Transverse colon (tissue), 4 donors: ENCODE measurements around the gene SMPX. TPM values are rescaled to one million over a fixed set of nuclear protein-coding genes. Genes with fewer than 3 reads are reported as not detected.
A peak's percentile ranks its signal among the peaks of the same experiment; 100 is the strongest.

Source experiments
- DNase-seq: peaks from one replicate; pipeline ENCODE4 v3.0.0-alpha.2; 2019
- H3K27ac ChIP-seq, 4 donors: fragments of 200-600 bp; sonication (generic); 2 replicates each; pipeline ENCODE4 v1.5.1; 2016 to 2018; ENCODE audit warnings: inconsistent platforms in 4 of 4
- H3K27me3 ChIP-seq: fragments of 200-600 bp; sonication (generic); 2 replicates; pipeline ENCODE4 v1.5.1; 2017; ENCODE audit warnings: inconsistent platforms
- H3K36me3 ChIP-seq, 4 donors: fragments of 200-600 bp; sonication (generic); 2 replicates each; pipeline ENCODE4 v1.5.1; 2017 to 2019; ENCODE audit warnings: inconsistent platforms in 4 of 4
- H3K4me1 ChIP-seq, 4 donors: fragments of 200-600 bp; sonication (generic); 2 replicates each; pipeline ENCODE4 v1.5.1; 2017 to 2020; ENCODE audit warnings: inconsistent platforms in 4 of 4
- H3K4me3 ChIP-seq, 4 donors: fragments of 200-600 bp; sonication (generic); 1 replicate in 1 of 4; 2 replicates in 3 of 4; pipeline versions ENCODE4 v1.5.1 to v1.6.1; 2017 to 2019; ENCODE audit warnings: inconsistent platforms in 4 of 4
- H3K9me3 ChIP-seq, 2 donors: fragments of 200-600 bp; sonication (generic); 2 replicates each; pipeline ENCODE4 v1.5.1; 2017 to 2019; ENCODE audit warnings: inconsistent platforms in 2 of 2
- EP300 ChIP-seq: sonication (generic); formaldehyde crosslinking; IDR thresholded peaks from one replicate; pipeline ENCODE4 v1.6.1; 2017; ENCODE audit warnings: antibody characterized with exemption, low read depth
- POLR2A ChIP-seq: fragments of 450-650 bp; IDR thresholded peaks from one replicate; pipeline ENCODE4 v1.6.1; 2016; ENCODE audit warnings: antibody characterized with exemption, mild to moderate bottlenecking, moderate library complexity
- POLR2AphosphoS5 ChIP-seq, 3 donors: sonication (generic); formaldehyde crosslinking; IDR thresholded peaks; one replicate each; pipeline ENCODE4 v1.6.1; 2016; ENCODE audit warnings: antibody characterized with exemption in 3 of 3
- WGBS, 2 donors: methylation state at CpG; one replicate each; pipeline ENCODE4 v1.1.5; 2018; ENCODE audit warnings: low coverage in 1 of 2; 5-methylcytosine and 5-hydroxymethylcytosine counted together
- in situ Hi-C, 4 donors: fragments of 200-750 bp; cut with MboI; loops; one replicate each; pipeline versions ENCODE4 v1.15.0 to v1.15.1; 2017; ENCODE audit warnings: low sequenced_read_pairs in 3 of 4, low pct_ligation_motif_present in 1 of 4, low pct_unique_long_range_greater_than_20kb in 1 of 4
- intact Hi-C: fragments of 100-400 bp; cut with DNase I; formaldehyde crosslinking; loops from one replicate; pipeline ENCODE4 v1.15.1; 2023; ENCODE audit warnings: low total_unique reads
- total RNA-seq, 4 donors: library from RNA; depleted of rRNA; stranded (reverse); fragments of >200 nt; gene quantifications; one replicate each; pipeline ENCODE4 v1.1.0, GENCODE V29; 2016
- TF ChIP-seq, protein P1 (sequence below), 5 experiments: fragments of 200-600 bp in 3 of 5; fragments of 450-650 bp in 2 of 5; sonication (generic) in 3 of 5; IDR thresholded peaks; 1 replicate in 2 of 5; 2 replicates in 3 of 5; pipeline ENCODE4 v1.5.1; 2016 to 2017; ENCODE audit warnings: antibody characterized with exemption in 5 of 5, inconsistent platforms in 3 of 5, mild to moderate bottlenecking in 2 of 5, moderate library complexity in 1 of 5

Gene SMPX
- total RNA-seq, 4 donors from 2014 or later = 1.7 to 6.1 TPM; not detected in 2

GRCh38 chrX:21749924-21750323 lies 8.0 kb downstream of the SMPX start:
- no peaks in the 10 kb centered on the region for H3K27me3 ChIP-seq
- no peak overlapping the region for H3K4me3 ChIP-seq
- TF ChIP-seq POLR2A = no peak
- TF ChIP-seq EP300 = no peak
- TF ChIP-seq, protein P1, sequence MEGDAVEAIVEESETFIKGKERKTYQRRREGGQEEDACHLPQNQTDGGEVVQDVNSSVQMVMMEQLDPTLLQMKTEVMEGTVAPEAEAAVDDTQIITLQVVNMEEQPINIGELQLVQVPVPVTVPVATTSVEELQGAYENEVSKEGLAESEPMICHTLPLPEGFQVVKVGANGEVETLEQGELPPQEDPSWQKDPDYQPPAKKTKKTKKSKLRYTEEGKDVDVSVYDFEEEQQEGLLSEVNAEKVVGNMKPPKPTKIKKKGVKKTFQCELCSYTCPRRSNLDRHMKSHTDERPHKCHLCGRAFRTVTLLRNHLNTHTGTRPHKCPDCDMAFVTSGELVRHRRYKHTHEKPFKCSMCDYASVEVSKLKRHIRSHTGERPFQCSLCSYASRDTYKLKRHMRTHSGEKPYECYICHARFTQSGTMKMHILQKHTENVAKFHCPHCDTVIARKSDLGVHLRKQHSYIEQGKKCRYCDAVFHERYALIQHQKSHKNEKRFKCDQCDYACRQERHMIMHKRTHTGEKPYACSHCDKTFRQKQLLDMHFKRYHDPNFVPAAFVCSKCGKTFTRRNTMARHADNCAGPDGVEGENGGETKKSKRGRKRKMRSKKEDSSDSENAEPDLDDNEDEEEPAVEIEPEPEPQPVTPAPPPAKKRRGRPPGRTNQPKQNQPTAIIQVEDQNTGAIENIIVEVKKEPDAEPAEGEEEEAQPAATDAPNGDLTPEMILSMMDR (IDR thresholded peaks at IDR 0.05) = no peak
- TF ChIP-seq POLR2AphosphoS5 (IDR thresholded peaks at IDR 0.05) = no peak
- in situ Hi-C loops (loop anchor here (10.0 to 25.0 kb wide), 2 partner anchors 1213 to 1225 kb away; no protein-coding TSS in a partner anchor), intact Hi-C loops (no loop called here)
- H3K36me3 ChIP-seq = no peaks in the 10 kb centered on the region
- no peak for DNase-seq
- no peaks in the 10 kb centered on the region for H3K9me3 ChIP-seq
- no peak overlapping the region for H3K27ac ChIP-seq
- 69% methylated on average over 1 of the region's 1 CpG; no CpG with 5 or more reads in 1 of the 2 donors for WGBS, 2 donors
- H3K4me1 ChIP-seq = no peaks in the 10 kb centered on the region

GRCh38 chrX:21748235-21748634 lies 9.7 kb downstream of the SMPX start:
- no peaks in the 10 kb centered on the region for H3K36me3 ChIP-seq
- intact Hi-C loops = no loop called here
- no peaks in the 10 kb centered on the region for H3K27me3 ChIP-seq
- TF ChIP-seq, protein P1 (IDR thresholded peaks at IDR 0.05) = no peak
- TF ChIP-seq EP300 (no peak), POLR2AphosphoS5 (IDR thresholded peaks at IDR 0.05) (no peak), POLR2A (no peak)
- in situ Hi-C loops = loop anchor here (10.0 to 25.0 kb wide), 2 partner anchors 1211 to 1223 kb away; no protein-coding TSS in a partner anchor
- no peaks in the 10 kb centered on the region for H3K4me1 ChIP-seq
- 37 to 56% methylated on average over 5 of the region's 5 CpGs for WGBS, 2 donors
- no peak overlapping the region for H3K27ac ChIP-seq
- DNase-seq = no peak
- H3K4me3 ChIP-seq = no peak overlapping the region
- no peaks in the 10 kb centered on the region for H3K9me3 ChIP-seq

- Histone ChIP-seq H3K4me1 (no peaks in the 10 kb centered on the region), H3K4me3 (no peak overlapping the region), H3K27ac (no peak overlapping the region), H3K9me3 (no peaks in the 10 kb centered on the region), H3K27me3 (no peaks in the 10 kb centered on the region), H3K36me3 (no peaks in the 10 kb centered on the region)
- in situ Hi-C loops = loop anchor here (10.0 to 25.0 kb wide), 2 partner anchors 1210 to 1223 kb away; no protein-coding TSS in a partner anchor
- TF ChIP-seq POLR2A (no peak), EP300 (no peak), POLR2AphosphoS5 (IDR thresholded peaks at IDR 0.05) (no peak)
- TF ChIP-seq, protein P1 (IDR thresholded peaks at IDR 0.05) = no peak
- intact Hi-C loops = no loop called here
- no peak for DNase-seq
- 36% methylated on average over 4 of the region's 4 CpGs; no CpG with 5 or more reads in 1 of the 2 donors for WGBS, 2 donors
Measured at GRCh38 chrX:21747558-21747957, 10.4 kb downstream of the SMPX start.

GRCh38 chrX:21745756-21746155 lies 12.2 kb downstream of the SMPX start:
- DNase-seq = peak; percentile 28
- 28 to 100% methylated on average over 1 to 4 of the region's 4 CpGs for WGBS, 2 donors
- intact Hi-C loops = no loop called here

More at GRCh38 chrX:21745756-21746155, 12.2 kb downstream of the SMPX start:
- Histone ChIP-seq H3K4me1 (no peaks in the 10 kb centered on the region), H3K27ac (no peak overlapping the region), H3K27me3 (no peaks in the 10 kb centered on the region), H3K9me3 (no peaks in the 10 kb centered on the region), H3K36me3 (no peaks in the 10 kb centered on the region), H3K4me3 (no peak overlapping the region)
- in situ Hi-C loops = loop anchor here (10.0 to 25.0 kb wide), 2 partner anchors 1208 to 1221 kb away; no protein-coding TSS in a partner anchor
- no peak for TF ChIP-seq EP300
- TF ChIP-seq POLR2A = no peak
- TF ChIP-seq, protein P1 (IDR thresholded peaks at IDR 0.05) = peak; percentile 21 to 57 (median 40)
- no peak for TF ChIP-seq POLR2AphosphoS5 (IDR thresholded peaks at IDR 0.05)
